DMS79 treated with DMSO at 0.1 percent for 48 hours (cell line): ENCODE data around the gene RIPOR2.
A peak's percentile ranks its signal among the peaks of the same experiment; 100 is the strongest.

ENCODE experiments used
- DNase-seq: peaks from one replicate; lab custom pipeline; 2025; lab: John Stamatoyannopoulos, UW

Gene RIPOR2, protein sequence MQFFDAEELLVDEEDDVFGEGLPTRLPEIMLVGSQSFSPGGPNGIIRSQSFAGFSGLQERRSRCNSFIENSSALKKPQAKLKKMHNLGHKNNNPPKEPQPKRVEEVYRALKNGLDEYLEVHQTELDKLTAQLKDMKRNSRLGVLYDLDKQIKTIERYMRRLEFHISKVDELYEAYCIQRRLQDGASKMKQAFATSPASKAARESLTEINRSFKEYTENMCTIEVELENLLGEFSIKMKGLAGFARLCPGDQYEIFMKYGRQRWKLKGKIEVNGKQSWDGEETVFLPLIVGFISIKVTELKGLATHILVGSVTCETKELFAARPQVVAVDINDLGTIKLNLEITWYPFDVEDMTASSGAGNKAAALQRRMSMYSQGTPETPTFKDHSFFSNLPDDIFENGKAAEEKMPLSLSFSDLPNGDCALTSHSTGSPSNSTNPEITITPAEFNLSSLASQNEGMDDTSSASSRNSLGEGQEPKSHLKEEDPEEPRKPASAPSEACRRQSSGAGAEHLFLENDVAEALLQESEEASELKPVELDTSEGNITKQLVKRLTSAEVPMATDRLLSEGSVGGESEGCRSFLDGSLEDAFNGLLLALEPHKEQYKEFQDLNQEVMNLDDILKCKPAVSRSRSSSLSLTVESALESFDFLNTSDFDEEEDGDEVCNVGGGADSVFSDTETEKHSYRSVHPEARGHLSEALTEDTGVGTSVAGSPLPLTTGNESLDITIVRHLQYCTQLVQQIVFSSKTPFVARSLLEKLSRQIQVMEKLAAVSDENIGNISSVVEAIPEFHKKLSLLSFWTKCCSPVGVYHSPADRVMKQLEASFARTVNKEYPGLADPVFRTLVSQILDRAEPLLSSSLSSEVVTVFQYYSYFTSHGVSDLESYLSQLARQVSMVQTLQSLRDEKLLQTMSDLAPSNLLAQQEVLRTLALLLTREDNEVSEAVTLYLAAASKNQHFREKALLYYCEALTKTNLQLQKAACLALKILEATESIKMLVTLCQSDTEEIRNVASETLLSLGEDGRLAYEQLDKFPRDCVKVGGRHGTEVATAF

GRCh38 chr6:24935366-24936152 lies at the start of gene RIPOR2:
Gene RIPOR2, minus strand, starts transcription at chr6:24935960. Its CDS starts 62 bp downstream, at chr6:24935898.
- peak; percentile 63 for DNase-seq

GRCh38 chr6:24985323-24985722 lies 49.6 kb upstream of the RIPOR2 start:
- DNase-seq = no peak

DNA sequence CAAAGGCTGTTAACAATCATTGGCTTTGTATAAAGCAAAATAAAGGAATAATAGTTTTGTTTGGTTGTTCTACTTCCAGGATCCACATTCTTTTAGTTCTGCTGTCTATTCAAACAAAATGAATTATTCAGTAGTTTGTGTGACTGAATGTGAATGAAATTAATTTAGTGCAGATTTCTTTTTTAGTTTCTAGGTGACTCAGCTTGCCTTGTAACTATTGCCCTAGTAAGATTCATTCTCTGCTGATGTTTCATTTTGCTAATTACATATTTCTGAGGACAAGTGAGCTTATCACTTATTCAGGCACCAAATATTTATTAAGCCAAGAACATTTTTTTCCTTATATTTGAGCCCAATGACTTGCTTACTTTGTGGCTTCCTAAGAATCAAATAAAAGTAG lies 46.5 kb upstream of the RIPOR2 start:
- no peak for DNase-seq

- no peak for DNase-seq
Measured at GRCh38 chr6:24981386-24981760, 45.6 kb upstream of the RIPOR2 start.

DNA sequence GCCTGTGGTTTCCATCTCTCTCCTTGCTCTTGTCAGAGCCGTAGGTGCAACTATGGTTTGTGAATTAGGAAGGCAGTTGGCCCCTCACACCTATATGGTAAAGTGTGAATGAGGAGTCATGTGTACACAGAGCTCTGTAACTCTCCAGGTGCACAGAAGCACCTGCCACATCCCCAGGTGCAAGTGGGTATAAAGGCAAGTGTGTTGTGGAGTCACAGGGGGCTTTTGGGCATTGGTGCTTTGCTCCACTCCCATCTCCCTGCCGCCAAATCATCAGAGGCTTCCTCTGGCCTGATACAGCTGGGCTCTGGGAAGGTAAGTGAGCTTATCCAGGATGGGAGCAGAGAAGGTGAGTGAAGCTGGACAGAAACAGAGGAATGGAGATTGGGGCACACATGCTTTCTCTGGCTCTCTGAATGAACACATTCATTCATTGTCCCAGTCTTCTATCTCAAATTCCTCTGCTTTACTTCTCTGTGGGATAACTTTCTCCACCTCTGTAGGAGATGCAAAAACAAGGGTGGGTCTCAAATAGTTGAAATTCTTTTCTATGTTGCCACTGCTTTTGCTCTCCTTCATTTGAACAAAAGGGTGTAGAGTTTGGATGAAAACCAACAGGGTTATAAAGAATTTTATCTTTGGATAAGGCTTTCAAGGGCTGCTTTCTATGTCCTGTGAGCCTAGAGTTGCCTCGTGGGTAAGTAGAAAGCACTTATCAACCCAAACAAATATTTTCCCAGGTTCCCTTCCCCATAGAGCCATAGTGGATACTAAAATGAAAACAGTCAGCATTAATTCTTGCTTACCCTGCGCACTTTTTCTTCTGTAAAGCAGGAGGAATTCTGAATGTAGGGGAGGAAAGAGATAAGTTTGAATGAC lies 45.0 kb upstream of the RIPOR2 start:
- no peak for DNase-seq

GRCh38 chr6:24979176-24979575 lies 43.4 kb upstream of the RIPOR2 start:
- DNase-seq = no peak

DNA sequence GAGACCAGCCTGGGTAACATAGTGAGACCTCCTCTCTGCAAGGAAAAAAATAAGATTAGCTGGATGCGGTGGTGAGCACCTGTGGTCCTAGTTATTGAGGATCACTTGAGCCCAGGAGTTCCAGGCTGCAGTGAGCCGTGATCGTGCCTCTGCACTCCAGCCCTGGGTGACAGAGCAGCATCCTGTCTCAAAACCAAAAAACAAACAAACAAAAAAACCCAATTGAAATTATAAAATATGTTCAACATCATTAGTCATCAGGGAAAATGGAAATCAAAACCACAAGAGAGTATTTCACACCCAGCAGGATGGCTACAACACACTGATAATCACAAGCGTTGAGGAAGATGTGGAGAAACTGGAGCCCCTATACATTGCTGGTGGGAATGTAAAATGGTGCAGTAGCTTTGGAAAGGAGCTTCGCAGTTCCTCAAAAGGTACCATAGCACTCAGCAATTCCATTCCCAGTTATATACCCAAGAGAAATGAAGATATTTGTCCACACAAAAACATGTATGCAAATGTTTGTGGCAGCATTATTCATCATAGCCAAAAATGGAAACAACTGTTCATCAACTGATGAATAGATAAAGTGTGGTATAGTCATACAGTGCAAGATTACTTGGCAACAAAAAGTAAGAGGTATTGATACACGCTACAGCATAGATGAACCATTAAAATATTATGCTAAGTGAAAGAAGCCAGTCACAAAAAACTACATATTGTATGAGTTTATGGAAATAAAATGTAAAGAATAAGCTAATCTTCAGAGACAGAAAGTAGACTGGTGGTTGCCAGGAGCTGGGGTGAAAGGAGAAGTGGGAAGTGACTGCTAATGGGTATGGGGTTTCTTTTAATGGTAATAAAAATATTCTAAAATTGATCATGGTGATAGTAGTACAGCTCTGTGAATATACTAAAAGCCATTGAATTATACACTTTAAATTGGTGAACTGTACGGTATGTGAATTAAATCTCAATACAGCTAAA lies 38.7 kb upstream of the RIPOR2 start:
- DNase-seq = no peak

GRCh38 chr6:24972311-24972958 lies 36.7 kb upstream of the RIPOR2 start:
- no peak for DNase-seq

- DNase-seq = no peak
Measured at GRCh38 chr6:24971067-24971466, 35.3 kb upstream of the RIPOR2 start.

DNA sequence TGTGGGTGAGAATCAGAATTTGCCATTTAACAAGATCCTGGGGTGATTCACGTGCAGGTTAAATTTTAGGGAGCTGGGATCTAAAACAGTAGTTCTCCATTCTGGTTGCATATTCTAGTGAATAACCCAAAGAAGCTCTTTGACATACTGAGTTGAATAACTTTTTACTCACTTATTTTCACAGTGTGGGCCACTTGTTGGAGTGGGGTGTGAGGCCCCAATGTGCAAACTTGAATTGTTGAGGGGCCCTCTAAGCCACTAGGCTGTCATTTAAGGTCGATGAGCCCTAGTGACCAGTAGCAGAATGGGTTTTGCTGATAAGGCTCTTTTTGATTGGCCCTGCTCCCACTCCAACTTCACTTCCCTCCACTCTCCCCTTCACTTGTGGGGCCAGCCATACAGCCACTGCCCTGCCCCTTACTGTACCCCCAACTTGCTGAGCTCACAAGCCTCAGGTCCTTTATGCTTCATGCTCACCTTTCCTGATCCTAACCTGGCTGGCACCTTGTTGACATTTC lies 33.6 kb upstream of the RIPOR2 start:
- no peak for DNase-seq

DNA sequence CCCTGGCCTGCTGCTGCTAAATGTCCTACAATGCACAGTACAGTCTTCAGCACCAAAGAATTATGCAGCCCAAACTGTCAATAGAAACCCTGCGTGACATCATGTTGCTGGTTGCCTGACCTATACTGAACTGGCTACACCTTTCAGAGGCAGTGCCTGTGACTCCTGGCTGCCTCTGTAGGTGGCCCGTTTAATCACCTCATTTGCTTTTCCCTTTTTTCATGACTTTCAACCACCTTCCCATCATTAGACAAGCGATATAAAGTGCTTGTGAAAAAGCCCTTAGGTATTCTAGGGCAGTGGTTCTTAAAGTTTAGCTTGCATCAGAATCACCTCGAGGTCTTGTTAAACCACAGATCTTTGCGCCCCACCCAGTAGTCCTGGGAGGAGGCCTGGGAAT lies 33.0 kb upstream of the RIPOR2 start:
- no peak for DNase-seq

DNA sequence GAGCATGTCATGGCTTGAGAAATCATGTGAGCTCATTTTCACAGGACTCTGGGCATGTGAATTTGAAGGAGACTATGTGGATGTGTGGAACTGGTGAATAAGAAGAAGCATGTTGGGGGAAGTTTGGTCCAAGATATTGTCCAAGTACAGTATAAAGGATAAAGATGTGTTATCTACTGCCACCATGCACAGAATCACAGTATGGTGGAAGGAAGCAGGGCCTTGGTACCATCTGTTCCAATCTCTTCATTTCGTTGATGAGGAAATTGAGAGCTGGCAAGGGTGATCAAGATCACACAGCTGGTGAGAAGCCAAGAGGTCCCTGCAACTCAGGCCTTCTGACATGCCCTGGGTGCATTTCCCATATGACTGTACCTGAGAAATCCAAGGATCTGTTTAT lies 31.5 kb upstream of the RIPOR2 start:
- no peak for DNase-seq

GRCh38 chr6:24966381-24966780 lies 30.6 kb upstream of the RIPOR2 start:
- no peak for DNase-seq

DNA sequence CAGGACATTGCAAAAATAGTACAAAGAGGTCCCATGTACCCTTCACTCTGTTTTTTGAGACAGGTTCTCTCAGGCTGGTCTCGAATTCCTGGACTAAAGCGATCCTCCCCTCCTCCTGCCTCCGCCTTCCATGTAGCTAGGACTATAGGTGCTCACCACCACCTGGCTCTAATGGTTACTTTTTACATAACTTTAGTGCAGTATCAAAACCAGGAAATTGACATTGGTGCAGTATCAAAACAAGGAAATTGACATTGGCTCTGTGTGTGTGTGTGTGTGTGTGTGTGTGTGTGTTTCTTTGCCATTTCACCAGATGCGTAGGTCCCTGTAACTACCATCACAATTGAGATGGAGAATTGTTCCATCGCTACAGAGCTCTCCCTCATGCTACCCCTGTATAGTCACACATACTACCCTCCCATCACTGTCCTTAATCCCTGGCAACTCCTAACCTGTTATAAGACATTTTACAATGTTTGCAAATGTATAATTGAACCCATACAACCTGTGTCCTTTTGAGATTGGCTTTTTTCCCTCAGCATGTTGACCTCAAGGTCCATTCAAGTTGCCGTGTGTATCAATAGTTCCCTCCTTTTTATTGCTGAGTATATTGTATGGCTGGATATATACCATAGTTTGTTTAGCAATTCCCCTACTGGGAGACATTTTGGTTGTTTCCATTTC lies 28.3 kb upstream of the RIPOR2 start:
- DNase-seq = no peak

- DNase-seq = no peak
Measured at GRCh38 chr6:24963339-24963738, 27.6 kb upstream of the RIPOR2 start.

DNA sequence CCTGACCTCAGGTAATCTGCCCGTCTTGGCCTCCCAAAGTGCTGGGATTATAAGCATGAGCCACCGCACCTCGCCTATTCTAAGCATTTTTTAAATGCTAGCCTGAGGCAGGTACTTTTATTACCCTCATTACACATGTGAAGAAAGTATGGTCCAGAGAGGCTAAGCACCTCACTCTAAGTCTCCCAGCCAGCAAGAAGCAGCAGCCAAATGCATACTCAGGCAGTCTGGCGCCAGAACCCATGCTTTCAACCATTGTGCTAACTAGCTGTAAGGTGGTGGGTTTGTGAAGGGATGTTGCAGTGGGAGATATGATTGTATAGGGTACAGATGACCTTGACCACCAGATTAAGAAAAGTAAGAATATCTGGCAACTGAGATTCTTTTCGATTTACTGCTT lies 26.1 kb upstream of the RIPOR2 start:
- DNase-seq = no peak

GRCh38 chr6:24960991-24961475 lies 25.3 kb upstream of the RIPOR2 start:
- peak; percentile 53 for DNase-seq

DNA sequence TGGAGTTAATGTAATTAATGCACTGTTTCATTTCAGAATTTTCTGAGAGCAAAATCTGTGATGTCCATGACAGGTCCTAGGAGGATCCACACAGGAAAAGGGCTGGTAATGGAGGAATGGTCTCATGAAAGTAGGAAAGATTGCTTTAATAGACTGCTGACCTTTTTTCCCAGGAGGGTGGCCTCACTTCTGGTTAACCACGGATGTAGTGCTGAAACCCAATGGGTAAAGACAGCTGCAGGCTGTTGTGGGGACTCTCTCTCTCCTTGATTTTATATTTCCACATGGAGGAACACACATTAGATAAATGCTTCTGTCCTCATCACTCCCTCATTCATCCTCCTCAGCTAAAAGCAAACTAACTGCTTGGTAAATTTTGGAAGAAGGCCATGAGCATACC lies 23.6 kb upstream of the RIPOR2 start:
- DNase-seq = no peak
